SK-N-MC (cell line): Measurements from ENCODE around the gene SOST.

ENCODE experiments used
- FOXP2 ChIP-seq: optimal IDR thresholded peaks from 2 replicates; pipeline ENCODE3; 2011; ENCODE audit warnings: mild to moderate bottlenecking, moderate library complexity; ENCODE audit not compliant: insufficient read depth; ENCODE audit errors: extremely low read length, control extremely low read depth
- POLR2AphosphoS5 ChIP-seq: IDR thresholded peaks from 2 replicates; pipeline ENCODE4 v1.6.1; 2012; ENCODE audit warnings: mild to moderate bottlenecking, low read depth, low read length, borderline replicate concordance

DNA sequence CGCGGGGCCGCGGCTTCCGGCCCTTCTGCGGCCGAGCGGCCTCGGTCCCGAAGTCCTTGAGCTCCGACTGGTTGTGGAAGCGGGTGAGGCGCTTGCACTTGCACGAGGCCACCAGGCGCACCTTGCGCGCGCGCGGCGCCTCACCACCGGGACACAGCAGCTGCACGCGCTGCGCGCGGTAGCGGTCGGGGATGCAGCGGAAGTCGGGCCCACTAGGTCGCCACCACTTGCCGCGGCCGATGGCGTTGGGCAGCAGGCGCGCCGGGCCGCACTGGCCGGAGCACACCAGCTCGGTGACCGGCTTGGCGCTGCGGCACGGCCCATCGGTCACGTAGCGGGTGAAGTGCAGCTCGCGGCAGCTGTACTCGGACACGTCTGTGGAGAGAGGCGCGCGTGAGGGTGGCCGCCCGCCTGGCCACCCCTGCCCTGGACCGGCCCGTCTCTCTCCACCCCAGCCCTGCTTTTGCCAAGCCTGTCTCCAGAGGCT, 3.2 kb downstream of the SOST start:
- TF ChIP-seq POLR2AphosphoS5 = no peak
- no peak for TF ChIP-seq FOXP2
